Tongue (tissue), 2 donors: Measurements from ENCODE around the gene SLC16A12. TPM values are rescaled to one million over a fixed set of nuclear protein-coding genes. Genes with fewer than 3 reads are reported as not detected.
A peak's percentile ranks its signal among the peaks of the same experiment; 100 is the strongest.

Experiments
- DNase-seq: peaks from one replicate; pipeline ENCODE4 v3.0.0-alpha.2; 2015
- total RNA-seq: library from RNA; depleted of rRNA; stranded (reverse); fragments of >200 nt; gene quantifications from one replicate; pipeline ENCODE4 v1.2.3, GENCODE V29; 2014

SLC16A12 gene
- total RNA-seq, 1 donor from 2014 or later, result 3.1 TPM

GRCh38 chr10:89390476-89391225 is 144.7 kb downstream of the SLC16A12 start:
- DNase-seq, result peak; percentile 85

GRCh38 chr10:89389254-89389653 is 146.1 kb downstream of the SLC16A12 start:
- DNase-seq, result peak; percentile 47

DNA sequence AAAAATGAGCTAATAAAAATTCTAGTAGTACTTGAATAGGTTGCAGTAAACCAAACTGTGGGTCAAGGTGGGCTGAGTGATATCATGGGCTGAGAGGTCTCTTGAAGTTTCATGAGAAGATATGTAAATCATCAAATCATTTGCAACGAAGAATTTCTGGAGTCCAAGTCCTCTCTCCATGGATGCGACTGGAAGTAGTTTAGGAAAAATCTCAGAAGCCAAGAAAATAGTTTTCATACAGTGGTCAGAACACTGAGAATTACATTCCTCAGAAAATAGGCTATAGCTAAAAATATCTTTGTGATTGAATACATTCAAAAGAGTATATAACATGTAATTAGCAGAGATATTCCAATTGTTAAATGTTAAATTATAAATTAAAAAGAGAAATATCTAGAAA is 146.6 kb downstream of the SLC16A12 start:
- no peak for DNase-seq

DNA sequence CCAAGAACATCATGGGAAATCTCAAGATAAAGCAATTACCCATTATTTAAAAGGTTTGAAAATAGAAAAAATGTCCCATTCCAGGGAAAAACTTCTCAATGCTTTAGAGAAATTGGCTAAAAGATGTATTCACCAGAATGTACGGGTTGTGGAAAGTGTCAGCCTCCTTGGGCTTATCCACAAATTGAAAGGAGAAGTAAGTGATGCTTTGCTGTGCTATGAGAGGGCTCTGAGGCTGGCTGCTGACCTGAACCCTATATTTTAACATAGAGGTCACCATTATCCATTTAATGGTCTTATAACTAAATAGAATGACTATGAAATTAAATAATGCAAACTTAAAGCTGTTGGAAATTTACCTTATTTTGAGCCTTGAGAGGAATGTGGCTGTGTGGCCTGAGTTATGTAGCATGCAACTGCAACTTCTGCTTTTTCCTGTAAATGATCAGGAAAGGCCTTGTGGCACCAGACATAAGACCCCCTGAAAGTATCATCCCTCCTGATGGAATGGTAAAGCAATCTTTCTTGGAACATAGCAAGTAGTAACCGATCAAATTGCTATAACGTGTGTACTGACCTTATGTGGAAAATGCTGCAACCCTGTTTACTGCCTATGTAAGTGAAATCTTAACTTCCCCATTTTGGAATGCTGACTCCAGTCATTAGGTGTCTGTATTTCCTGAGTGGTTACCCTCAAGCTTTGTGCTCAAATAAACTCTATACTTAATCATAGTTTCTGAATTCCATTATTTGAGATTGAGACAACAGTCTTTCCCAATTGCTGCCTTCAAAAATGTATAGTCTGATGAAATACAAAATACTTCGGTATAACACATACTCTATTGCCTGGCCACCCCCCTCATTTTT is 150.7 kb downstream of the SLC16A12 start:
- no peak for DNase-seq

DNA sequence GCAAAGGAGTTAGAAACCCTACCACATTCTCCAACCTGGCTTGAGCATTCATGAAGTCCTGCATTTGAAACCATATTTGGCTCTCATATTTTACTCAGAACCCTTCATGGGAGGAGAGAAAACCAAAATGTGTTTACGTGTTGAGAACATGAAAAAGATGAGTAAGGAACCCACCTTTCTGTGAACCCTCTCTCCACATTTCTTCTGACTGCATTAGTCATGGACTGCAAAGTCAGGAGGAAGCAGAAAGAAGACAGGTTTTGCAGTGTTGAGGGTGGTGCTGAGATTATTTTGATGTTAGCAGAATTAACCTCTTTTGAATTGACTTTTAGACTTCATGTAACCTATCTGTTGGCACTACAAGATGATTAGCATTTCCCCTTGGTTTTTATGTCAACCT is 152.6 kb downstream of the SLC16A12 start:
- DNase-seq, result no peak

Other genes starting within 250 kb of the SLC16A12 start
- gene IFIT2, start 233.5 kb downstream of the SLC16A12 start, total RNA-seq, result 9.5 TPM
- 11.0 TPM for gene IFIT3, start 207.6 kb downstream of the SLC16A12 start, total RNA-seq
- gene IFIT1B, start 157.5 kb downstream of the SLC16A12 start, total RNA-seq, result 0.92 TPM
- gene IFIT1, start 143.0 kb downstream of the SLC16A12 start, total RNA-seq, result 42.4 TPM
- 14.9 TPM for gene IFIT5, start 121.0 kb downstream of the SLC16A12 start, total RNA-seq
- 27.3 TPM for gene PANK1, start 109.6 kb upstream of the SLC16A12 start, total RNA-seq
- 10.9 TPM for gene KIF20B, start 166.0 kb upstream of the SLC16A12 start, total RNA-seq